ENCODE measurements around the gene GLRX.
"Not testable (repeated sequence)": the region's sequence is repeated elsewhere in the genome, so short reads cannot be mapped to it uniquely, and the experiment has no call there.

GLRX gene

DNA sequence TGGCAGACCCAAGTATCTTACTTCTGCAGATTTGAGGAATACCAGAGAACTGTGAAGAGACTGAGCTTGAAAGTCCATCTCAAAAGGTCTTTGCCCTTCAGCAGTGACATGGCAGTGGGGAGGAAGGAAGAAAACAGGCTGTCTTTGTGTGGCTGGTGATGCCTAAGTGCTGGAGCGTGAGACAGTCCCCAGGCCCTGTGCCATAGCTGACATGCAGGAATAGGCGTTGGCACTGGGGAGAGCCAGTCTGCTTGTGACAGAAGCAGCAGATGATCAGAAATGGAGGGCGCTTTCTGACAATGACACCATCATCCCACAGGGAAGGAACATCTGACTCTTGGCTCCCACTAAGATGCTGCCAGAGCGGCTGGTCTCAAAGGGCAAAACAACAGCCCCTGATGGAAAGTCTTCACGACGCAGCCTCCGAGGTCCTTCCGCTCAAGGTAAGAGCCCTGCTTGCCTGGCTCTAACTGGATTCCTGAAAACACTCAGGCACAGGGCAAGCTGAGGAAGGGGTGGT is 15.5 kb upstream of the GLRX start:
- TF ChIP-seq, protein P1, sequence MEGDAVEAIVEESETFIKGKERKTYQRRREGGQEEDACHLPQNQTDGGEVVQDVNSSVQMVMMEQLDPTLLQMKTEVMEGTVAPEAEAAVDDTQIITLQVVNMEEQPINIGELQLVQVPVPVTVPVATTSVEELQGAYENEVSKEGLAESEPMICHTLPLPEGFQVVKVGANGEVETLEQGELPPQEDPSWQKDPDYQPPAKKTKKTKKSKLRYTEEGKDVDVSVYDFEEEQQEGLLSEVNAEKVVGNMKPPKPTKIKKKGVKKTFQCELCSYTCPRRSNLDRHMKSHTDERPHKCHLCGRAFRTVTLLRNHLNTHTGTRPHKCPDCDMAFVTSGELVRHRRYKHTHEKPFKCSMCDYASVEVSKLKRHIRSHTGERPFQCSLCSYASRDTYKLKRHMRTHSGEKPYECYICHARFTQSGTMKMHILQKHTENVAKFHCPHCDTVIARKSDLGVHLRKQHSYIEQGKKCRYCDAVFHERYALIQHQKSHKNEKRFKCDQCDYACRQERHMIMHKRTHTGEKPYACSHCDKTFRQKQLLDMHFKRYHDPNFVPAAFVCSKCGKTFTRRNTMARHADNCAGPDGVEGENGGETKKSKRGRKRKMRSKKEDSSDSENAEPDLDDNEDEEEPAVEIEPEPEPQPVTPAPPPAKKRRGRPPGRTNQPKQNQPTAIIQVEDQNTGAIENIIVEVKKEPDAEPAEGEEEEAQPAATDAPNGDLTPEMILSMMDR (IDR thresholded peaks at IDR 0.05; ENCODE audit: low read length, missing control alignments), result no peak
- no peak overlapping the region for H3K4me3 ChIP-seq (replicated peaks; ENCODE audit: low read depth, low read length)
- no peak for DNase-seq (ENCODE audit: low read depth)

DNA sequence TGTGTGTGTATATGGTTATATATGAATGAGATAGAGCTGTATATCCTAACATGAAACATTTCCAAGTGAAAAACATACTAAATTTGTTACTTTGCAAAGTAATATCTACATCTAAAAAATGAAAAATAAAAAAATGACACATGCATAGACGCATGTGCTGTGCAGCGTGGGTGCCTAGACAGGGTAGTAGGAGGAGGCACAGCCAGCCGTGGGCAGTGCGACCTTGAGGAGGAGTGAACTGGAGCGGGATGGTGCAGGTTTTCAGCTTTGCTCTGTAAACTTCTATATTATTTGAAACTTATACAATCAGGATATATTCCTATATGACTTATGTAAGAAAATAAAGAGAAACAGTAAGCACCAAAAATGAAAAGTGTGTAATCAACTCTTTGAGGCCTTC is 15.0 kb upstream of the GLRX start:
- no peak for DNase-seq (ENCODE audit: low read depth)
- TF ChIP-seq, protein P1 (IDR thresholded peaks at IDR 0.05; ENCODE audit: low read length, missing control alignments), result no peak
- no peak overlapping the region for H3K4me3 ChIP-seq (replicated peaks; ENCODE audit: low read depth, low read length)

DNA sequence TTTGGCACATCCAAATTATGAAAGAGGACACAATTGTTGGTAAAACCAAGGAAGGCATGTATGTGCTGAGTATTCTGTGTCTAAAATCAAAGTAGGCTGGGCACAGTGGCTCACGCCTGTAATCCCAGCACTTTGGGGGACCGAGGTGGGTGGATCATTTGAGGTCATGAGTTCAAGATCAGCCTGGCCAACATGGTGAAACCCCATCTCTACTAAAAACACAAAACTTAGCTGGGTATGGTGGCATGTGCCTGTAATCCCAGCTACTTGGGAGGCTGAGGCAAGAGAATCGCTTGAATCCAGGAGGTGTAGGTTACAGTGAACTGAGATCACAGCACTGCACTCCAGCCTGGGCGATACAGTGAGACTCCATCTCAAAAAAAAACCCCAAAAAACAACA is 14.4 kb upstream of the GLRX start:
- not testable (repeated sequence) for DNase-seq (ENCODE audit: low read depth); H3K4me3 ChIP-seq (replicated peaks; ENCODE audit: low read depth, low read length)

DNA sequence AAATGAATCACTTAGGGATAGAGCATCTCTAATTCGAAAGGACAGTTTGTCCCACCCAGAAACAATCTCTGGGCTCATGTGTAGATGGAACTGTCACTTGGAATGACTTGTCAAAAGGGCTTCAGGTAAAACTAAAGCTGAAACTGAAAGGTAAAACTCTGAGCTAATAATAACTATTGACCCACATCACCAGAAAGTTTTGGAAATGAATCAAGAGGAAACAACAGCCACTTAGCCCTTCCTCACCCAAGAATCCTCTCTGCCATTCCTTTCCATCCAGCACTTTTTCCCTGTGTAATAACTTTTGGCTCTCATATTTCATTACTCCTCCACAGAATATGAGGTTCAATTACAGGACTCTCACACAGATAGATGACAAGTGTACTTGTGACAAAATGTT is 14.0 kb upstream of the GLRX start:
- TF ChIP-seq, protein P1 (IDR thresholded peaks at IDR 0.05; ENCODE audit: low read length, missing control alignments), result no peak
- H3K4me3 ChIP-seq (replicated peaks; ENCODE audit: low read depth, low read length), result no peak overlapping the region
- DNase-seq (ENCODE audit: low read depth), result no peak

DNA sequence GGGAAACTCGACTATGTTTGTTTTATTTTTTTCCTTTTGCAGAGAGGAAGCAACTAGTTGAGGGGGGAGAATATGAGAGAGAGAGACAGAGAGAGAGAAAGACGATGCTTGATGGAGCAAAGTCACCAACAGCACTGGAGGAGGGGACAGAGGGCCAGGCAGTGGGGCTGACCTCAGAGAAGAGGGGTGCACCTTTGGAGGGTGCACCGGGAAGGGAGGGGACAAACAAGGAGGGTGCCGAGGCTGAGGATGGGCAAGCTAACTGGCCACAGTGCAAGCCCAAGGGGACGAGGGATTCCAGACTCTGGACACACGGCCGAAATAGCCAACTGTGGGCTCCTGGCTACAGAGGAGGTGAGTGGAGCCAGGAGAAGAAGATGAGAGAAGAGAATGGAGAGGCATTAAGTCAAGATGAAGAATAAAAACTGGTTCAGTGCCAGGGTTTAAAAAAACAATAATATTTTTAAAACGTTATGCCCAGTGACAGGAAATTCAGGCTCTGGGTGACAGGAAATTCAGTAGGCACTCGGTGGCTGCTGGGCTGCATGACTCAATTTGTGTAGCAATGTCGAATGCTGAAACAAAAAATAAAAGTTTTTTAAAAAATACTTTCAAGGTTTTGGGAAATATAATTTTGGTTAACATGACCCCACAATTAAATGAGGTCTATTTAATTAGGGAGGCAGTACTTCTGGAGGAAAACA is 13.3 kb upstream of the GLRX start:
- DNase-seq (ENCODE audit: low read depth), result no peak
- TF ChIP-seq, protein P1 (IDR thresholded peaks at IDR 0.05; ENCODE audit: low read length, missing control alignments), result no peak
- H3K4me3 ChIP-seq (replicated peaks; ENCODE audit: low read depth, low read length), result peak overlapping the region; percentile 51

DNA sequence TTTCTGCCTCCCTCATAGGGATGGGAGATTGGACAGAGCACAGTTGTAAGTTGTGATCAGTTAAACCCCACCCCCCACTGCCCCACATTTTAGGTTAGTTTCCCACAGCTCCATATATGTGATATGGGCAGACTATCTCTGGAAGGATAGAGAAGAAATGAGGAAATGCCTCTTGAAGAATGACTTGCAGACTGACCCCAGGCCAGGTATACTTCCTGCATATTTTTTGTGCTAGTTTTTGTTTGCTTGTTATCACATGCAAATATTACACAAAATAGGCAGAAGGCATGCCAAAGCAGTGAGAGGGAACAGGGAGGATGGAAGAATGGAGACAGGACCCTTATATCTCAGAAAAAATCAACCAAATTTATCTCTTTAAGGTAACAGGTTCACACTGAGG is 10.1 kb upstream of the GLRX start:
- no peak overlapping the region for H3K4me3 ChIP-seq (replicated peaks; ENCODE audit: low read depth, low read length)
- TF ChIP-seq, protein P1 (IDR thresholded peaks at IDR 0.05; ENCODE audit: low read length, missing control alignments), result no peak
- no peak for DNase-seq (ENCODE audit: low read depth)

DNA sequence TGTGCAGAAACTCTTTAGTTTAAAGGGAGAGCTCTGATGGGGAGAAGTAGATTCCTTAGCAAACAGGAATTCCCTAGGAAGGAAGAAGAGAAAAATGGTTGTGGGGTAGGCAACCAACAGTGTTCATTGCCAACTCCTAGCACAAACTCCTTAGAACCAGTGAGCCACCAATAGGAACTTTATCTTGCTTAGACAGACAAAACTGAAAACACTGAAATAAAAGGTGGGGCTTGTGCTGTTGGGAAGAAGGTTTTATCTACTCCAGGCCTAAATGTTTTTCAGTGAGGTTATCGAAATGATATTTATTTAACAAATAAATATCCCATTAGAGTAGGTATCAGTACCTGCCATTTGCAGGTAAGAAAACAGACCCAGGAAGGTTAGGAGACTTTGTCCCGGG is 7.7 kb upstream of the GLRX start:
- no peak overlapping the region for H3K4me3 ChIP-seq (replicated peaks; ENCODE audit: low read depth, low read length)
- TF ChIP-seq, protein P1 (IDR thresholded peaks at IDR 0.05; ENCODE audit: low read length, missing control alignments), result no peak

More for the DNA sequence above, 7.7 kb upstream of the GLRX start:
- no peak for DNase-seq (ENCODE audit: low read depth)
